HepG2 (cell line): ENCODE measurements around the gene L2HGDH. TPM values are rescaled to one million over a fixed set of nuclear protein-coding genes. Genes with fewer than 3 reads are reported as not detected.

Source experiments
- ATAC-seq: fragments of 200-7000 bp; cut with Tn5 transposase; 3 replicates; pipeline ENCODE4 v1.9.1; 2020; ENCODE audit warnings: mild to moderate bottlenecking, moderate library complexity
- BruUV-seq: library from RNA; stranded (reverse); fragments of 400-500 nt; replicated peaks from 2 replicates; lab custom pipeline; 2021; lab: Mats Ljungman, UMichigan
- CTCF ChIA-PET: fragments of 300-600 bp; formaldehyde crosslinking; extraction: SDS; loops from one replicate; lab custom pipeline; 2021; ENCODE audit warnings: low total read pairs, inconsistent platforms, low intra/inter-chr PET ratio; lab: Yijun Ruan, JAX
- POLR2A ChIA-PET: fragments of 350-600 bp; sonication (Branson Sonifier 250); formaldehyde crosslinking; loops from one replicate; lab custom pipeline; 2020; ENCODE audit warnings: antibody characterized with exemption, inconsistent platforms; lab: Yijun Ruan, JAX
- DNase-seq: peaks from one replicate; pipeline ENCODE4 v3.0.0-alpha.2; 2015; ENCODE audit warnings: low spot score
- FAIRE-seq: peaks from 3 replicates; lab custom pipeline; 2011; peaks lifted over from hg19 to GRCh38; lab: Jason Lieb, UNC
- H2AFZ ChIP-seq: one replicate; pipeline ENCODE4 v1.6.1; 2011; ENCODE audit warnings: low read length, inconsistent platforms
- H3K27ac ChIP-seq: fragments of 300-600 bp; 3 replicates; pipeline ENCODE4 v1.8.0; 2011; ENCODE audit warnings: mixed run types, mild to moderate bottlenecking, mixed read lengths, low read length, inconsistent platforms; ENCODE audit not compliant: insufficient read depth; ENCODE audit errors: extremely low read length
- H3K27me3 ChIP-seq, 2 experiments: fragments of 200-600 bp in 1 of 2; 2 replicates in 1 of 2; 3 replicates in 1 of 2; pipeline versions ENCODE4 v1.6.0 to v1.8.0; 2011; ENCODE audit warnings: low read length in 2 of 2, mild to moderate bottlenecking in 2 of 2, moderate library complexity in 2 of 2, inconsistent platforms in 1 of 2; ENCODE audit not compliant: insufficient read depth in 2 of 2, control insufficient read depth in 1 of 2
- H3K36me3 ChIP-seq, 2 experiments: fragments of 200-600 bp in 1 of 2; replicated peaks in 1 of 2; 2 replicates in 1 of 2; 3 replicates in 1 of 2; pipeline versions ENCODE4 v1.5.1 to v1.8.0; 2011; ENCODE audit warnings: low read length in 2 of 2, inconsistent platforms in 1 of 2; ENCODE audit not compliant: insufficient read depth in 2 of 2, control insufficient read depth in 1 of 2
- H3K4me1 ChIP-seq: 2 replicates; pipeline ENCODE4 v1.5.1; 2012; ENCODE audit warnings: low read length, inconsistent platforms; ENCODE audit not compliant: insufficient read depth
- H3K4me2 ChIP-seq: 2 replicates; pipeline ENCODE4 v1.6.0; 2011; ENCODE audit warnings: low read depth, low read length, inconsistent platforms
- H3K4me3 ChIP-seq, 3 experiments: fragments of 200-600 bp in 1 of 3; sonication (generic), shearing (Covaris generic) in 1 of 3; replicated peaks in 1 of 3; 2 replicates each; pipeline ENCODE4 v1.5.1; 2011 to 2016; ENCODE audit warnings: low read length in 3 of 3, inconsistent platforms in 2 of 3, low read depth in 2 of 3, mild to moderate bottlenecking in 2 of 3, control low read depth in 1 of 3, mixed read lengths in 1 of 3; ENCODE audit not compliant: insufficient read depth in 1 of 3
- H3K79me2 ChIP-seq: one replicate; pipeline ENCODE4 v1.6.1; 2011; ENCODE audit warnings: low read length, inconsistent platforms; ENCODE audit not compliant: insufficient read depth
- H3K9ac ChIP-seq: 2 replicates; pipeline ENCODE4 v1.6.0; 2011; ENCODE audit warnings: mild to moderate bottlenecking, low read depth, low read length, inconsistent platforms; ENCODE audit not compliant: insufficient read depth
- H3K9me3 ChIP-seq: 2 replicates; pipeline ENCODE4 v1.5.1; 2012; ENCODE audit warnings: mild to moderate bottlenecking, low read length
- H4K20me1 ChIP-seq: 2 replicates; pipeline ENCODE4 v1.6.0; 2011; ENCODE audit warnings: inconsistent platforms, mild to moderate bottlenecking, low read length, moderate library complexity; ENCODE audit not compliant: insufficient read depth
- AGO2 ChIP-seq: fragments of 200-400 bp; formaldehyde crosslinking; optimal IDR thresholded peaks from 2 replicates; pipeline ENCODE3; 2017; ENCODE audit warnings: mild to moderate bottlenecking, low read depth, low read length, moderate library complexity
- ELK4 ChIP-seq: sonication (generic); formaldehyde crosslinking; IDR thresholded peaks from 2 replicates; pipeline ENCODE4 v1.9.0; 2021; ENCODE audit warnings: missing genetic modification reagents, borderline replicate concordance
- FOXJ3 ChIP-seq: sonication (generic); formaldehyde crosslinking; IDR thresholded peaks from 2 replicates; pipeline ENCODE4 v1.4.0; 2020; ENCODE audit warnings: missing genetic modification reagents, mild to moderate bottlenecking, borderline replicate concordance
- FOXO1 ChIP-seq: sonication (generic); formaldehyde crosslinking; IDR thresholded peaks from 2 replicates; pipeline ENCODE4 v1.4.0; 2020; ENCODE audit warnings: missing genetic modification reagents
- ISX ChIP-seq: sonication (generic); formaldehyde crosslinking; conservative IDR thresholded peaks from 2 replicates; pipeline ENCODE4 v1.5.0; 2020; ENCODE audit warnings: missing genetic modification reagents
- MLLT10 ChIP-seq: sonication (generic); formaldehyde crosslinking; IDR thresholded peaks from 2 replicates; pipeline ENCODE4 v1.4.0; 2020; ENCODE audit warnings: missing genetic modification reagents
- NR2F6 ChIP-seq, 2 experiments: IDR thresholded peaks; 2 replicates each; pipeline ENCODE4 v1.6.1; 2016; ENCODE audit warnings: antibody characterized with exemption in 1 of 2, mild to moderate bottlenecking in 1 of 2
- PHB2 ChIP-seq: fragments of 450-650 bp; IDR thresholded peaks from 2 replicates; pipeline ENCODE4 v1.6.1; 2018; ENCODE audit not compliant: partially characterized antibody
- PITX1 ChIP-seq: sonication (generic); formaldehyde crosslinking; IDR thresholded peaks from 2 replicates; pipeline ENCODE4 v1.5.1; 2020; ENCODE audit warnings: mild to moderate bottlenecking, missing genetic modification reagents
- SETDB1 ChIP-seq: sonication (generic); formaldehyde crosslinking; IDR thresholded peaks from 2 replicates; pipeline ENCODE4 v1.5.1; 2020; ENCODE audit warnings: missing genetic modification reagents, mild to moderate bottlenecking, borderline replicate concordance
- ZNF224 ChIP-seq: sonication (generic); formaldehyde crosslinking; IDR thresholded peaks from 2 replicates; pipeline ENCODE4 v1.5.0; 2020; ENCODE audit warnings: mild to moderate bottlenecking, missing genetic modification reagents
- ZNF260 ChIP-seq: sonication (generic); formaldehyde crosslinking; IDR thresholded peaks from 2 replicates; pipeline ENCODE4 v1.4.0; 2020; ENCODE audit warnings: missing genetic modification reagents, low read depth, mild to moderate bottlenecking, borderline replicate concordance
- ZNF33B ChIP-seq: sonication (generic); formaldehyde crosslinking; IDR thresholded peaks from 2 replicates; pipeline ENCODE4 v1.5.1; 2020; ENCODE audit warnings: mild to moderate bottlenecking, missing genetic modification reagents
- ZNF350 ChIP-seq: sonication (generic); formaldehyde crosslinking; IDR thresholded peaks from 2 replicates; pipeline ENCODE4 v1.4.0; 2020; ENCODE audit warnings: mild to moderate bottlenecking, low read depth, missing genetic modification reagents, borderline replicate concordance
- ZNF562 ChIP-seq: sonication (generic); formaldehyde crosslinking; IDR thresholded peaks from 2 replicates; pipeline ENCODE4 v1.8.0; 2022; ENCODE audit warnings: missing genetic modification reagents, borderline replicate concordance
- ZNF615 ChIP-seq: sonication (generic); formaldehyde crosslinking; IDR thresholded peaks from 2 replicates; pipeline ENCODE4 v1.5.0; 2020; ENCODE audit warnings: mild to moderate bottlenecking, missing genetic modification reagents, borderline replicate concordance
- ZNF670 ChIP-seq: sonication (generic); formaldehyde crosslinking; IDR thresholded peaks from 2 replicates; pipeline ENCODE4 v1.8.0; 2022; ENCODE audit warnings: mild to moderate bottlenecking, missing genetic modification reagents, borderline replicate concordance
- ZNF790 ChIP-seq: sonication (generic); formaldehyde crosslinking; IDR thresholded peaks from 2 replicates; pipeline ENCODE4 v1.8.0; 2022; ENCODE audit warnings: missing genetic modification reagents, mild to moderate bottlenecking, borderline replicate concordance
- WGBS: methylation state at CpG from one replicate; pipeline ENCODE4 v1.1.6; 2017; ENCODE audit warnings: low lambda C conversion rate; 5-methylcytosine and 5-hydroxymethylcytosine counted together
- in situ Hi-C: cut with HindIII; loops from 2 replicates; pipeline ENCODE4 v1.10.0; 2017; ENCODE audit warnings: low pct_unique_long_range_greater_than_20kb; ENCODE audit not compliant: extremely low pct_ligation_motif_present
- intact Hi-C: fragments of 100-400 bp; cut with micrococcal nuclease; formaldehyde crosslinking; loops from one replicate; pipeline ENCODE4 v1.10.0; 2022; ENCODE audit not compliant: unreplicated experiment
- polyA plus RNA-seq, 8 experiments: library from polyadenylated mRNA; depleted of rRNA in 3 of 8; stranded (reverse) in 7 of 8; unstranded in 1 of 8; fragments of >200 nt; fragmentation: Illumina TruSeq in 4 of 8; extraction: Trizol in 4 of 8; gene quantifications; 2 replicates each; pipeline versions ENCODE4 v1.2.1 to v1.2.3, GENCODE V29; 2011 to 2016; ENCODE audit warnings: low read depth in 4 of 8, missing spikeins in 1 of 8, mixed read lengths in 1 of 8; ENCODE audit not compliant: insufficient read depth in 1 of 8
- total RNA-seq, 5 experiments: library from RNA; depleted of rRNA; stranded (reverse); fragments of >200 nt; fragmentation: Illumina TruSeq; extraction: Trizol; gene quantifications; 2 replicates each; pipeline ENCODE4 v1.2.3, GENCODE V29; 2016; ENCODE audit warnings: low read depth in 1 of 5

L2HGDH gene
- total and polyA plus RNA-seq, 2 of the 13 experiments (the other 11 are each of a cell fraction or from before 2014, with no cell fraction given) = 3.3 to 5.0 TPM

- H3K27me3 ChIP-seq = no peaks in the 10 kb centered on the region
- DNase-seq = no peak
- no peaks in the 10 kb centered on the region for H3K9me3 ChIP-seq
- H4K20me1 ChIP-seq = no peaks in the 10 kb centered on the region
- no peaks in the 10 kb centered on the region for H3K36me3 ChIP-seq
- intact Hi-C loops = no loop called here
- no peak for TF ChIP-seq ELK4
- H3K27ac ChIP-seq = no peak overlapping the region
- no peak overlapping the region for H3K9ac ChIP-seq
- H3K4me2 ChIP-seq = no peak overlapping the region
- peaks cover 12% of the 10 kb centered on the region for H3K4me1 ChIP-seq
- FAIRE-seq = no peak
- peaks cover 38% of the 10 kb centered on the region for H3K79me2 ChIP-seq
- H3K4me3 ChIP-seq = no peak overlapping the region
- CTCF ChIA-PET = no interaction called here
- 98% methylated on average over 5 of the region's 5 CpGs for WGBS
- H2AFZ ChIP-seq = no peak overlapping the region
- BruUV-seq = no TSS peak
- in situ Hi-C loops = no loop called here
- POLR2A ChIA-PET = no interaction called here
- ATAC-seq = no peak
Observed at GRCh38 chr14:50218501-50218900, 93.5 kb downstream of the L2HGDH start.

- Histone ChIP-seq H3K4me2 (no peak overlapping the region), H3K27ac (no peak overlapping the region), H2AFZ (no peak overlapping the region), H3K4me3 (no peak overlapping the region), H3K27me3 (no peaks in the 10 kb centered on the region), H4K20me1 (no peaks in the 10 kb centered on the region), H3K36me3 (no peaks in the 10 kb centered on the region), H3K4me1 (0 out of 2 replicates have a peak, but pooled peaks cover under 1% of the 10 kb centered on the region), H3K9me3 (no peaks in the 10 kb centered on the region), H3K79me2 (peaks cover 22% of the 10 kb centered on the region), H3K9ac (no peak overlapping the region)
- ChIA-PET POLR2A (no interaction called here), CTCF (no interaction called here)
- no TSS peak for BruUV-seq
- no peak for TF ChIP-seq FOXO1
- TF ChIP-seq AGO2 = no peak
- TF ChIP-seq PITX1 (CRISPR knock-in tag) = no peak
- no peak for TF ChIP-seq ISX (CRISPR knock-in tag)
- TF ChIP-seq ZNF790 (CRISPR knock-in tag) = no peak
- TF ChIP-seq NR2F6 (IDR thresholded peaks at IDR 0.05) = no peak
- TF ChIP-seq NR2F6 (CRISPR knock-in tag; IDR thresholded peaks at IDR 0.05) = no peak
- TF ChIP-seq ZNF224 = no peak
- no peak for TF ChIP-seq ZNF670 (CRISPR knock-in tag)
- TF ChIP-seq MLLT10 = no peak
- TF ChIP-seq ZNF350 (CRISPR knock-in tag) = no peak
- TF ChIP-seq ZNF615 (CRISPR knock-in tag) = no peak
- no peak for TF ChIP-seq SETDB1
- TF ChIP-seq FOXJ3 (CRISPR knock-in tag) = no peak
- no peak for TF ChIP-seq ZNF33B
- no peak for TF ChIP-seq PHB2
- TF ChIP-seq ZNF562 = no peak
- no peak for TF ChIP-seq ZNF260 (CRISPR knock-in tag)
- ATAC-seq = no peak
- in situ Hi-C loops = no loop called here
- DNase-seq = no peak
- intact Hi-C loops = no loop called here
- WGBS = 99% methylated on average over 2 of the region's 2 CpGs
- FAIRE-seq = no peak
Observed at GRCh38 chr14:50215416-50215815, 96.6 kb downstream of the L2HGDH start.
